ENCODE data around the gene CEACAM19.

DNA sequence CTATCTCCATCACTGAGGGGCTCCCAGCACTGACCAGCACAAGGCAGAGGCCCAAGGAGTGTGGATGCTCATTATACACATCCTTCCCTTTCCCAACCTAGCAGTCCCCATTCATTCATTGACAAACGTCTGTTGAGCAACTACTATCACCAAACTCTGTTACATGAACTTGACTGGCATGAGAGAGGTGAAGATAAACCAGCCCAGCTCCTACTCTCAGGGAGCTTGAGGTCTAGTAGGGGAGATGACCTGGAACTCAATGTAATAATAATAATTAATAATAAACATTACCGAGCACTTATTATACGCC, 18.8 kb downstream of the CEACAM19 start:
- TF ChIP-seq, protein P1, sequence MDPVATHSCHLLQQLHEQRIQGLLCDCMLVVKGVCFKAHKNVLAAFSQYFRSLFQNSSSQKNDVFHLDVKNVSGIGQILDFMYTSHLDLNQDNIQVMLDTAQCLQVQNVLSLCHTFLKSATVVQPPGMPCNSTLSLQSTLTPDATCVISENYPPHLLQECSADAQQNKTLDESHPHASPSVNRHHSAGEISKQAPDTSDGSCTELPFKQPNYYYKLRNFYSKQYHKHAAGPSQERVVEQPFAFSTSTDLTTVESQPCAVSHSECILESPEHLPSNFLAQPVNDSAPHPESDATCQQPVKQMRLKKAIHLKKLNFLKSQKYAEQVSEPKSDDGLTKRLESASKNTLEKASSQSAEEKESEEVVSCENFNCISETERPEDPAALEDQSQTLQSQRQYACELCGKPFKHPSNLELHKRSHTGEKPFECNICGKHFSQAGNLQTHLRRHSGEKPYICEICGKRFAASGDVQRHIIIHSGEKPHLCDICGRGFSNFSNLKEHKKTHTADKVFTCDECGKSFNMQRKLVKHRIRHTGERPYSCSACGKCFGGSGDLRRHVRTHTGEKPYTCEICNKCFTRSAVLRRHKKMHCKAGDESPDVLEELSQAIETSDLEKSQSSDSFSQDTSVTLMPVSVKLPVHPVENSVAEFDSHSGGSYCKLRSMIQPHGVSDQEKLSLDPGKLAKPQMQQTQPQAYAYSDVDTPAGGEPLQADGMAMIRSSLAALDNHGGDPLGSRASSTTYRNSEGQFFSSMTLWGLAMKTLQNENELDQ (CRISPR knock-in tag; IDR thresholded peaks at IDR 0.05; ENCODE audit: borderline replicate concordance): no peak
- TF ChIP-seq ELF1 (tag; IDR thresholded peaks at IDR 0.05) (no peak), SP2 (IDR thresholded peaks at IDR 0.05; ENCODE audit: extremely low read depth, low read depth, low read length, poor library complexity, severe bottlenecking) (no peak), ZNF133 (CRISPR knock-in tag; IDR thresholded peaks at IDR 0.05) (no peak), EP300 (IDR thresholded peaks at IDR 0.05; ENCODE audit: low read length) (no peak), ZKSCAN8 (CRISPR knock-in tag; IDR thresholded peaks at IDR 0.05) (no peak), ETV6 (IDR thresholded peaks at IDR 0.05; ENCODE audit: borderline replicate concordance in 1 of 2, low read depth in 2 of 2, low read length in 1 of 2) (no peak), ETV6 (CRISPR knock-in tag; IDR thresholded peaks at IDR 0.05; ENCODE audit: borderline replicate concordance) (no peak), ATF7 (IDR thresholded peaks at IDR 0.05) (no peak)
- TF ChIP-seq, protein P2, sequence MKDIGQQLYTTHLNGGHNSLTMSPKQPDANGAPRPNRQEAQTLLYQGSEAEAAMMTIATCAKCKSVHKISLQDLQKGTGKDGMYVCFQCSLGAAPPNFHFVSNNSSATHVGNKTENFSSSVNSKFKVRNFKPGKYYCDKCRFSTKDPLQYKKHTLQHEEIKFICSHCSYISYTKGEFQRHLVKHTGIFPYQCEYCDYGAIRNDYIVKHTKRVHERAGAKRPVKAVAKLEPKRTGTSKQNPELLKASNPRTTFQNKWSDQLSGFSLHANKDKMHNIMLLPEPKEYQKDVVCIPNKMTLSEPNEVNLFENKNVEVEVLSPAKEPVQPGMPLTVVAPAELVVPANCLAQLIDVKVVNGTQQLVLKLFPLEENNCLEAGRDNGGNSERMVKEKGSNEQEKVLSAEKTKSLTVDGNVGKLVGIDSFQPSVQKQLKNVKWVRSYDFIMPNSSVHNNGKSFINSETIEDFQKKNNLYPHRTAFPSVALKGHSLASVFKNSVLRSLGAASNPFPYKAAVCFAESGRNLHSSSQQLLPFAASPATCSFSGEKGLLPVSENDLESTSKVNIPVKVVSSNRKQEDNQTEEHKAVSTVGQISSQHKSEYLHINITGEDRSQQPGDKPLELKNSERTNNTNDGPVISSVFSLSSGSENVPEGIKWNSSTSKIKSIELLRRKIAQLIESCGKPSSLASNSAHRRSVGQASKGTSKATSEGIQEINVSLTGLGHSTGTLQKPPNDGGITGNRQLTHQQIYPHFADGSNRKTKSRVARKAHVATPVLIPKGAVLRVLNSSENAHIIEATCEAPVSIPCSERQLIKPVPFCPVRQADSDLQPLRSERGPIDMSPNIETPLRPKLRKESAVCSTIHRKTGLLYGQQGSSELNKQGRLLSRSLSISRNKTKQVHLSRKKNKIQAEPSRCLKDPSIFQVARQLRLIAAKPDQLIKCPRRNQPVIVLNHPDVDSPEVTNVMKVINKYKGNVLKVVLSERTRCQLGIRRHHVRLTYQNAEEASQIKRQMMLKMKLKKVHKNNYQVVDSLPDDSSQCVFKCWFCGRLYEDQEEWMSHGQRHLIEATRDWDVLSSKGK (CRISPR knock-in tag; IDR thresholded peaks at IDR 0.05): no peak
- TF ChIP-seq, protein P3, sequence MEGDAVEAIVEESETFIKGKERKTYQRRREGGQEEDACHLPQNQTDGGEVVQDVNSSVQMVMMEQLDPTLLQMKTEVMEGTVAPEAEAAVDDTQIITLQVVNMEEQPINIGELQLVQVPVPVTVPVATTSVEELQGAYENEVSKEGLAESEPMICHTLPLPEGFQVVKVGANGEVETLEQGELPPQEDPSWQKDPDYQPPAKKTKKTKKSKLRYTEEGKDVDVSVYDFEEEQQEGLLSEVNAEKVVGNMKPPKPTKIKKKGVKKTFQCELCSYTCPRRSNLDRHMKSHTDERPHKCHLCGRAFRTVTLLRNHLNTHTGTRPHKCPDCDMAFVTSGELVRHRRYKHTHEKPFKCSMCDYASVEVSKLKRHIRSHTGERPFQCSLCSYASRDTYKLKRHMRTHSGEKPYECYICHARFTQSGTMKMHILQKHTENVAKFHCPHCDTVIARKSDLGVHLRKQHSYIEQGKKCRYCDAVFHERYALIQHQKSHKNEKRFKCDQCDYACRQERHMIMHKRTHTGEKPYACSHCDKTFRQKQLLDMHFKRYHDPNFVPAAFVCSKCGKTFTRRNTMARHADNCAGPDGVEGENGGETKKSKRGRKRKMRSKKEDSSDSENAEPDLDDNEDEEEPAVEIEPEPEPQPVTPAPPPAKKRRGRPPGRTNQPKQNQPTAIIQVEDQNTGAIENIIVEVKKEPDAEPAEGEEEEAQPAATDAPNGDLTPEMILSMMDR (IDR thresholded peaks at IDR 0.05 in 2 of 3, conservative IDR thresholded peaks at IDR 0.05 in 1 of 3; ENCODE audit: insufficient read depth in 2 of 3, low read depth in 1 of 3, low read length in 3 of 3): no peak
